Activated gamma-delta T cell treated with anti-CD3 and anti-CD28 coated beads, Interleukin-2, amount 50 U/mL, for 16 hours (primary cell): Measurements from ENCODE around the gene SLC16A2.
"Not testable (repeated sequence)": the region's sequence is repeated elsewhere in the genome, so short reads cannot be mapped to it uniquely, and the experiment has no call there.

Source experiments
- DNase-seq: peaks from one replicate; pipeline ENCODE4 v3.0.0-alpha.2; 2020; ENCODE audit warnings: low read depth

Gene SLC16A2

DNA sequence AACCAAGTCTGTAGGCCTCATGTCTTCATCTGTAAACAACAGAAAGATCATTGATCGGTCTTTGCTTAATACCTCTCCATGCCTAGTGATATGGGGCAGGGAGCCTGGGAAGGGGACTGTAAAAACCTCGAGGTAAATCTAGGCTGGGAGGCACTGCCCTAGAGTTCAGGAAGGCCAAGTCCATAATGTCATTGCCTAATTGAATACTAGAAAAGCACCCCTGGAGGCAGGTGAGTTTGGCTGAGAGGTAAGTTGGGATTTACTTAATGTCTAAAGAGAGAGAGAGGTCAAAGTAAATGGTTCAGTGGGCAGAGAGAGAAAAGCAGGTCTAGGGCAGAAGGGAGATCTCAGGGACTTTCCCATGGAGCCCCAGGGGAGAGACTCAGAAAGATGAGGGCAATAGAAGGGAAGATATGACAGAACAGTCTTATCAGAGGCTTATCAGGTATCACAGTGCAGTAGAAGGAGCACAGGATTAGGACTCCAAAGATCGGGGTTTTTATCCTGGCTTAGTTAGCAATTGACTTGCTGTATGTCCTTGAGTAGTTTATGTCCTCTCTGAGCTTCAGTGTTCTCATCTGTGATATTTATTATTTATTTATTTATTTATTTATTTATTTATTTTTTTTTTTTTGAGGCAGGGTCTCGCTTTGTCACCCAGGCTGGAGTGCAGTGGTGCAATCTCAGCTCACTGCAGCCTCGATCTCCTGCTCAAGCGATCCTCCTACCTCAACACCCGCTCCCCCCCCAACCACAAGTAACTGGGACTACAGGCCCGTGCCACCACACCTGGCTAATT lies 85.2 kb downstream of the SLC16A2 start:
- DNase-seq: no peak

GRCh38 chrX:74507191-74507590 lies 85.9 kb downstream of the SLC16A2 start:
- no peak for DNase-seq

DNA sequence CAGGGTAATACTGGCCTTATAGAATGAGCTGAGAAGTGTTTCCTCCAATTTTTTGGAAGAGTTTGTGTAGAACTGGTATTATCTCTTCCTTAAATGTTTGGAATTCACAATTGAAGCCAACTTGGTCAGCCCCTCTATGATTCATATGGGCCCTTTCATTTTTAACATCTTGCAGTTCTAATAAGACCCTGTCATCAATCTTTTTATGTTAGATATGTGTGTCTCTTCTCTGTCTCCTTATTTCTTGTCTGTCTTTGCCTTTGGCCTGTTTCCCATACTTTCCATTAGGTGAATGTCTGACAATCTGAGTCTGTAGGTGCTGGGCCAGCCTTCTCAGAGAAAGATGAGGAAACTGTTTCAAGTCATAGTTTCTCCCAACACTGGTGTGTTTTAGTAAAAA lies 88.7 kb downstream of the SLC16A2 start:
- DNase-seq: no peak

GRCh38 chrX:74510401-74510800 lies 89.1 kb downstream of the SLC16A2 start:
- no peak for DNase-seq

GRCh38 chrX:74511704-74512103 lies 90.4 kb downstream of the SLC16A2 start:
- no peak for DNase-seq

DNA sequence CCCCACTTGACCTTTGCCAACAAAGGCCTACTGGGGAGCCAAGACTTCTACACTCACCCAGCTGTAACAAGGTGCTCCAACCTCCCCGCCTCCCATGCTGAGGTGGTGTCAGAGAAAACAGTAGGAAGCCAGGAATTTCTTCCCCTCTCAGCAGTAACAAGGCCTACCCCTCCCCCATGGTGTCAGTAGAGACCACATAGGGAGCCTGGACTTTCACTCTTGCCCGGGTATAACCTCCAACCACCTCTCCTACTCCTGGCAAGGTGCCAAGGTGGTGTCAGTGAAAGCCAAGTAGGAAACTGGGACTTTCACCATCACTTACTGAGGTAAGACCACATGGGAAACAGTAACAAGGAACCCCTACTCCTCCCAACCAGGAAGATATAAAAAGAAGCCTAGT lies 93.1 kb downstream of the SLC16A2 start:
- DNase-seq: no peak

- DNase-seq: no peak
These were observed 94.1 kb downstream of the SLC16A2 start for GRCh38 chrX:74515356-74515755.

GRCh38 chrX:74516013-74516412 lies 94.7 kb downstream of the SLC16A2 start:
- not testable (repeated sequence) for DNase-seq

GRCh38 chrX:74519870-74520269 lies 98.6 kb downstream of the SLC16A2 start:
- DNase-seq: no peak

GRCh38 chrX:74520291-74520690 lies 99.0 kb downstream of the SLC16A2 start:
- no peak for DNase-seq

DNA sequence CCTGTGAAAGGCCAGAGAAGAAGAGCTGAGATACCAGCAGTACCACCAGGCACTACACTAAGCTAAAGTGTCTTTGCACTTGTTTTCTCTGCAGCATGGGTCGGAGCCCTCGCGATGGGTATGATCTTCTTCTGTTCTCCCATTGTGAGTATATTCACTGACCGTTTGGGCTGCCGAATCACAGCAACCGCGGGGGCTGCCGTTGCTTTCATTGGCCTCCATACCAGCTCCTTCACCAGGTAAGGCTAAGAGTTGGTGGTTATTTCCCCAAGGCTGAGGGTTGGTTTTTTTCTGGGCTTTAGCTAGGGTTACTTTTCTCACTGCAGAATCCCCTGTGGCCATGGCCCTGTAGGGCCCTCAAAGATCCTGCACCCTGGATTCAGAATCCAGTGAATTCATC lies 99.6 kb downstream of the SLC16A2 start:
- DNase-seq: no peak

- no peak for DNase-seq
These were observed 100.9 kb downstream of the SLC16A2 start for GRCh38 chrX:74521961-74522751.

GRCh38 chrX:74523224-74523623 lies 101.9 kb downstream of the SLC16A2 start:
- DNase-seq: no peak

DNA sequence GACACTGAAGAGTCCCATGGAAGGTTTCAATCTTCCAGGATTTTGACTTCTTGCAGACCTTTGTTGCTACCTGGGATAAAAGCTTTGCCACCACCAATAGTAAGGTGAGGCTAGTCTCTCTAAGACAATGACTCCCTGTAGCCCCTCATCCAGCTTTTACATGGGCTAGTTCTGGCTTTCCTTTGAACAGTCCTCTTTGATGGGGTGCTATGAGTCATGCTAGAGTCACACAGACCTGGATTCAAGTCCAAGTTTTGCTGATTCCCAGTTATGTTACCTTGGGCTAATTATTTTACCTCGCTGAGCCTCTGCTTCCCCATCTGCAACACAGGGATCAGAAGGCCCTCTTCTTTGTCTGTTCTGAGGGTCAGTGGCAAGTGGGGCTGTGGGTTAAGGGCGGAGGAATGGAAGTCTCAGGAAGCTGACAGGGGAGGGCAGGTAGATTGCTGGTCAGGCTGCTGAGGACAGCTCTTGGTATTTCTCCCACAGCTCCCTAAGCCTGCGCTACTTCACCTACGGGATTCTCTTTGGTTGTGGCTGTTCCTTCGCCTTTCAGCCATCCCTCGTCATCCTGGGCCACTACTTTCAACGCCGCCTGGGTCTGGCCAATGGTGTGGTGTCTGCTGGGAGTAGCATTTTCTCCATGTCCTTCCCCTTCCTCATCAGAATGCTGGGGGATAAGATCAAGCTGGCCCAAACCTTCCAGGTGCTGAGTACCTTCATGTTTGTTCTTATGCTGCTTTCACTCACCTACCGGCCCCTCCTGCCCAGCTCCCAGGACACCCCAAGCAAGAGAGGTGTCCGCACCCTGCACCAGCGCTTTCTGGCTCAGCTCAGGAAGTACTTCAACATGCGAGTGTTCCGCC lies 102.8 kb downstream of the SLC16A2 start:
- no peak for DNase-seq

- DNase-seq: no peak
These were observed 103.8 kb downstream of the SLC16A2 start for GRCh38 chrX:74525116-74525515.

- no peak for DNase-seq
These were observed 105.5 kb downstream of the SLC16A2 start for GRCh38 chrX:74526764-74527163.

- no peak for DNase-seq
These were observed 106.1 kb downstream of the SLC16A2 start for GRCh38 chrX:74527350-74527749.

DNA sequence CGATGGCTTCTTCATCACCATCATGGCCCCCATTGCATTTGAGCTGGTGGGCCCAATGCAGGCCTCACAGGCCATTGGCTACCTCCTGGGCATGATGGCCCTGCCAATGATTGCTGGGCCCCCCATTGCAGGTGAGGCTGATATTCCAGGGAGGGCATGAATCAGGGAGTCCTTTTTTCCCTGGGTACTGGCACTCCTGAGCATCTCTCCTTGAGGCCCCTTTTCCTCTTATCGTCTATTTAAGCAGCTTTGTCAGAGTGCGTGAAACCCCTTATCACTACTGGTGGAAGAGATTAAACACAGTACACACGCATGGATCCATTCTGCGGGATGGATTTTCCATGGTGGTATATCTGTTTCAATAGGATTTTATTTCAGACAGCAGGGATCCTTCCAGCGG lies 108.0 kb downstream of the SLC16A2 start:
- no peak for DNase-seq

DNA sequence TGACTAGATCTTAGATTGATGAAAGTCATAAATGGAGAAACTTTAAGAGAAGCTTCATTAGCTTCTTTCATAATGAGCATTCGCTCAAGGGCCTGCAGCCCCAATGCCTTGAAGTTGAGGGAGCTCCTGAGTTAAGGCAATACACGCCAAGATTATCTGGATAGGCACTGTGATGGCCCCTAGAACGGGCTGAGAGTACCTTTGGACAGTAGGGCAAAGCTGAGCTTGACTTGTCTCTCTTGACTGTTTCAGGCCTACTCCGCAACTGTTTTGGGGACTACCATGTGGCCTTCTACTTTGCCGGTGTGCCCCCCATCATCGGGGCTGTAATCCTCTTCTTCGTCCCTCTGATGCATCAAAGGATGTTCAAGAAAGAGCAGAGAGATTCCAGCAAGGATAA lies 109.8 kb downstream of the SLC16A2 start:
- no peak for DNase-seq

GRCh38 chrX:74534569-74535038 lies 113.3 kb downstream of the SLC16A2 start:
- DNase-seq: no peak

- no peak for DNase-seq
These were observed 113.8 kb downstream of the SLC16A2 start for GRCh38 chrX:74535086-74535407.

- DNase-seq: no peak
These were observed 114.3 kb downstream of the SLC16A2 start for GRCh38 chrX:74535408-74536151.
